Smooth muscle cell (in vitro differentiated cells): Measurements from ENCODE around the gene BEX1. TPM values are rescaled to one million over a fixed set of nuclear protein-coding genes. Genes with fewer than 3 reads are reported as not detected.
"Not testable (repeated sequence)": the region's sequence is repeated elsewhere in the genome, so short reads cannot be mapped to it uniquely, and the experiment has no call there.

ENCODE experiments used
- DNase-seq: peaks from one replicate; lab custom pipeline; 2025; ENCODE audit not compliant: unreplicated experiment; lab: John Stamatoyannopoulos, UW
- H2AFZ ChIP-seq: fragments of 200-600 bp; sonication (generic); 2 replicates; pipeline ENCODE4 v1.6.0; 2016; ENCODE audit warnings: antibody characterized with exemption, low read depth, mild to moderate bottlenecking
- H3F3A ChIP-seq: fragments of 200-600 bp; sonication (generic); 2 replicates; pipeline ENCODE4 v1.6.0; 2017; ENCODE audit warnings: antibody characterized with exemption, low read depth
- H3K27ac ChIP-seq: fragments of 200-600 bp; sonication (generic); 2 replicates; pipeline ENCODE4 v1.5.1; 2016; ENCODE audit warnings: low read depth, mild to moderate bottlenecking
- H3K27me3 ChIP-seq: fragments of 200-600 bp; sonication (generic); 2 replicates; pipeline ENCODE4 v1.6.1; 2016; ENCODE audit warnings: low read depth, mild to moderate bottlenecking
- H3K36me3 ChIP-seq: fragments of 200-600 bp; sonication (generic); 2 replicates; pipeline ENCODE4 v1.5.1; 2016; ENCODE audit warnings: low read depth
- H3K4me1 ChIP-seq: fragments of 200-600 bp; sonication (generic); 2 replicates; pipeline ENCODE4 v1.5.1; 2016; ENCODE audit warnings: low read depth
- H3K4me2 ChIP-seq: fragments of 200-600 bp; sonication (generic); 2 replicates; pipeline ENCODE4 v1.6.0; 2016; ENCODE audit warnings: mild to moderate bottlenecking
- H3K4me3 ChIP-seq: fragments of 200-600 bp; sonication (generic); 2 replicates; pipeline ENCODE4 v1.5.1; 2016; ENCODE audit warnings: mild to moderate bottlenecking
- H3K79me2 ChIP-seq: fragments of 200-600 bp; sonication (generic); 2 replicates; pipeline ENCODE4 v1.6.0; 2016; ENCODE audit warnings: low read depth, mild to moderate bottlenecking
- H3K9ac ChIP-seq: fragments of 200-600 bp; sonication (generic); 2 replicates; pipeline ENCODE4 v1.6.0; 2016; ENCODE audit warnings: low read depth
- H3K9me3 ChIP-seq: fragments of 200-600 bp; sonication (generic); replicated peaks from 2 replicates; pipeline ENCODE4 v1.5.1; 2016; ENCODE audit warnings: low read depth
- H4K20me1 ChIP-seq: fragments of 200-600 bp; sonication (generic); 2 replicates; pipeline ENCODE4 v1.6.0; 2016; ENCODE audit warnings: low read depth
- CTCF ChIP-seq: fragments of 200-600 bp; sonication (generic); IDR thresholded peaks from 2 replicates; pipeline ENCODE4 v1.5.1; 2017; ENCODE audit warnings: borderline replicate concordance, mild to moderate bottlenecking, antibody characterized with exemption; ENCODE audit not compliant: insufficient read depth, poor library complexity, severe bottlenecking
- WGBS: methylation state at CpG from one replicate; pipeline ENCODE4 v1.1.7; 2016; ENCODE audit warnings: low lambda C conversion rate; 5-methylcytosine and 5-hydroxymethylcytosine counted together
- polyA plus RNA-seq: library from polyadenylated mRNA; unstranded; fragments of >200 nt; fragmentation: Nextera tagmentation; extraction: Ambion mirVana; gene quantifications from 2 replicates; pipeline ENCODE4 v1.2.1, GENCODE V29; 2016
- total RNA-seq: library from RNA; depleted of rRNA; stranded (reverse); fragments of >200 nt; gene quantifications from 2 replicates; pipeline ENCODE4 v1.2.3, GENCODE V29; 2014

BEX1 gene
- total RNA-seq (3.2 and 11.1 TPM in 2 replicates), polyA plus RNA-seq (4.1 and 5.1 TPM in 2 replicates)

- TF ChIP-seq CTCF: no peak
- Histone ChIP-seq H3K27me3 (no peaks in the 10 kb centered on the region), H3K4me2 (peak within 1 kb of the TSS; percentile 83), H2AFZ (no peak within 1 kb of the TSS), H3K27ac (no peak within 1 kb of the TSS), H3K4me3 (peak within 1 kb of the TSS; percentile 45), H3K4me1 (no peaks in the 10 kb centered on the region), H3F3A (no peaks in the 10 kb centered on the region), H3K36me3 (no peaks in the 10 kb centered on the region), H3K79me2 (no peaks in the 10 kb centered on the region), H3K9ac (no peak within 1 kb of the TSS), H4K20me1 (no peaks in the 10 kb centered on the region), H3K9me3 (no peaks in the 10 kb centered on the region)
- 44% methylated on average over 37 of the region's 39 CpGs for WGBS
- DNase-seq: no peak
These were observed at the start of gene BEX1 for GRCh38 chrX:103063918-103064434. BEX1 (minus strand) TSS chrX:103064171; CDS start chrX:103063274, 897 bp downstream.

GRCh38 chrX:103109497-103109896 lies 45.5 kb upstream of the BEX1 start:
- not testable (repeated sequence) for H3K4me2 ChIP-seq, H3K4me3 ChIP-seq, H3F3A ChIP-seq, H3K79me2 ChIP-seq, H2AFZ ChIP-seq, H3K4me1 ChIP-seq, H3K9ac ChIP-seq, H3K9me3 ChIP-seq, DNase-seq, H4K20me1 ChIP-seq, H3K27ac ChIP-seq, H3K27me3 ChIP-seq, H3K36me3 ChIP-seq
- 85% methylated on average over 6 of the region's 6 CpGs for WGBS

- Histone ChIP-seq H4K20me1 (no peaks in the 10 kb centered on the region), H3K79me2 (no peaks in the 10 kb centered on the region), H3K4me1 (no peaks in the 10 kb centered on the region), H3F3A (no peaks in the 10 kb centered on the region), H3K9me3 (no peaks in the 10 kb centered on the region), H3K27ac (no peak overlapping the region), H3K9ac (no peak overlapping the region), H2AFZ (no peak overlapping the region), H3K27me3 (no peaks in the 10 kb centered on the region), H3K36me3 (no peaks in the 10 kb centered on the region), H3K4me3 (no peak overlapping the region), H3K4me2 (no peak overlapping the region)
- DNase-seq: no peak
- TF ChIP-seq CTCF: no peak
- WGBS: 73% methylated on average over 4 of the region's 4 CpGs
These were observed 43.9 kb upstream of the BEX1 start for GRCh38 chrX:103107836-103108235.

- not testable (repeated sequence) for H3K9me3 ChIP-seq, H4K20me1 ChIP-seq, H3K4me3 ChIP-seq, H3K4me1 ChIP-seq, H3F3A ChIP-seq, H3K27me3 ChIP-seq, H2AFZ ChIP-seq, H3K27ac ChIP-seq, H3K36me3 ChIP-seq, H3K9ac ChIP-seq, H3K4me2 ChIP-seq, DNase-seq, H3K79me2 ChIP-seq
- WGBS: 94% methylated on average over 21 of the region's 21 CpGs
These were observed 43.3 kb upstream of the BEX1 start for GRCh38 chrX:103107227-103107737.

GRCh38 chrX:103104370-103104769 lies 40.4 kb upstream of the BEX1 start:
- not testable (repeated sequence) for H3K9ac ChIP-seq, H3K4me1 ChIP-seq, H3K79me2 ChIP-seq, H3K9me3 ChIP-seq, H3F3A ChIP-seq, H2AFZ ChIP-seq, H3K27me3 ChIP-seq, H3K4me3 ChIP-seq, H3K36me3 ChIP-seq, H4K20me1 ChIP-seq, DNase-seq, H3K27ac ChIP-seq, H3K4me2 ChIP-seq
- 96% methylated on average over 3 of the region's 26 CpGs for WGBS

- H3K27ac ChIP-seq, H2AFZ ChIP-seq, H3K4me1 ChIP-seq, H3K36me3 ChIP-seq, H4K20me1 ChIP-seq, H3K9me3 ChIP-seq, H3F3A ChIP-seq, H3K9ac ChIP-seq, H3K4me3 ChIP-seq, H3K4me2 ChIP-seq, DNase-seq, H3K79me2 ChIP-seq, H3K27me3 ChIP-seq: not testable (repeated sequence)
- no CpG with 5 or more reads among the region's 2 CpGs for WGBS
These were observed 39.9 kb upstream of the BEX1 start for GRCh38 chrX:103103866-103104265.
